Measurements from ENCODE around the gene SLC43A2. TPM values are rescaled to one million over a fixed set of nuclear protein-coding genes. Genes with fewer than 3 reads are reported as not detected.
A peak's percentile ranks its signal among the peaks of the same experiment; 100 is the strongest.

The SLC43A2 gene
- total and polyA plus RNA-seq, 2 of the 13 experiments (the other 11 are each of a cell fraction or from before 2014, with no cell fraction given), result 7.3 to 20.0 TPM

GRCh38 chr17:1590747-1591473 is 37.7 kb downstream of the SLC43A2 start (continued):
- TF ChIP-seq, protein P1, sequence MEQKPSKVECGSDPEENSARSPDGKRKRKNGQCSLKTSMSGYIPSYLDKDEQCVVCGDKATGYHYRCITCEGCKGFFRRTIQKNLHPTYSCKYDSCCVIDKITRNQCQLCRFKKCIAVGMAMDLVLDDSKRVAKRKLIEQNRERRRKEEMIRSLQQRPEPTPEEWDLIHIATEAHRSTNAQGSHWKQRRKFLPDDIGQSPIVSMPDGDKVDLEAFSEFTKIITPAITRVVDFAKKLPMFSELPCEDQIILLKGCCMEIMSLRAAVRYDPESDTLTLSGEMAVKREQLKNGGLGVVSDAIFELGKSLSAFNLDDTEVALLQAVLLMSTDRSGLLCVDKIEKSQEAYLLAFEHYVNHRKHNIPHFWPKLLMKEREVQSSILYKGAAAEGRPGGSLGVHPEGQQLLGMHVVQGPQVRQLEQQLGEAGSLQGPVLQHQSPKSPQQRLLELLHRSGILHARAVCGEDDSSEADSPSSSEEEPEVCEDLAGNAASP (CRISPR knock-in tag; IDR thresholded peaks at IDR 0.05; ENCODE audit: borderline replicate concordance), result no peak

DNA sequence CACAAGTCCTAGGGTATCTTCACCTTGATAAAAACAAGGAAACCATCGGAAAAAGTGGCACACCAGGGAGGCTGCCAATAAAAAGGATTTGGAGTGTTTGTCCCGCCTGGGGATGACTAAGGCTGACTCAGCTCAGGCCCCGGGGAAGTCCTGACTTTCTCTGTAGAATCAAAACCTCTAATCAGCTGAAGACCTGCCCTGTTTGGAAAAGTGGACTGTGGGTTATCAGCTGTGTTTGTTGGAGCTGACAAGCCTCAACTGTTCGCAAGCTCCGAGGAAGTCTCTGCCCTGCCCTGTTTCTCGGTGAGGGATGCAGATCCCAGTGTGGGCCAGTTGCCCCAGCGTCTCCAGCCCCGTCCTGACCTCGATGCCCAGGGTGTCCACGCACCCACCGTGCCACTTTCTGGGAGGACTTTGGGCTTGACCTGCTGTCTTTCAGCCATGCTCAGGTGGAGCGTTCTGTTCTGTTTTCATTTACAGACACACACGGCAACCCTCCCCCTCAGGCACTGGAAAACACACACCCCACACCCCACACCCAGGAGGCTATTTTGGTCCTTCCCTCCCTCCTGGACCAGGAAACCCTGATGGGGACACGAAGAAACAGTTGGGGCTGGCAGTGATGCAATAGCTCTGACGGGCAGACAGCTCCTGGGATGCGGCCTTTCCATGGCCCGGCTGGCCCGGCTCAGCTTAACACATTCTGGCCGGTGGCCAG is 38.4 kb downstream of the SLC43A2 start:
- no TSS peak for BruUV-seq (replicated peaks)
- peak; percentile 90 for DNase-seq (ENCODE audit: low spot score)
- POLR2A ChIA-PET, result interaction anchor here (0.7 to 1.6 kb wide), 8 partner anchors 8 to 126 kb away, joined by 3 to 10 read pairs (median 4); partner anchors contain the start of gene RILP
- TF ChIP-seq HIVEP1 (CRISPR knock-in tag; IDR thresholded peaks at IDR 0.05) (peak; percentile 86), MBNL3 (CRISPR knock-in tag; conservative IDR thresholded peaks at IDR 0.05) (no peak), ZNF558 (CRISPR knock-in tag; IDR thresholded peaks at IDR 0.05; ENCODE audit: borderline replicate concordance) (no peak), ZNF549 (CRISPR knock-in tag; IDR thresholded peaks at IDR 0.05) (peak; percentile 90; the same call in 1 of the 2 replicates), ZBTB20 (CRISPR knock-in tag; IDR thresholded peaks at IDR 0.05; ENCODE audit: borderline replicate concordance, low read depth) (0 out of 2 replicates have a peak, but pooled peaks have one; percentile 36), TEAD3 (CRISPR knock-in tag; optimal IDR thresholded peaks at IDR 0.05; ENCODE audit: borderline replicate concordance) (peak; percentile 28), HOXA3 (CRISPR knock-in tag; IDR thresholded peaks at IDR 0.05) (peak; percentile 42; the same call in 1 of the 2 replicates), MAFK (conservative IDR thresholded peaks at IDR 0.05 in 1 of 2, IDR thresholded peaks at IDR 0.05 in 1 of 2; ENCODE audit: low read length in 2 of 2) (peak; percentile 61 to 88), ZNF331 (CRISPR knock-in tag; IDR thresholded peaks at IDR 0.05) (peak; percentile 39; the same call in 1 of the 2 replicates), ZNF563 (CRISPR knock-in tag; IDR thresholded peaks at IDR 0.05) (no peak)
- TF ChIP-seq, protein P2, sequence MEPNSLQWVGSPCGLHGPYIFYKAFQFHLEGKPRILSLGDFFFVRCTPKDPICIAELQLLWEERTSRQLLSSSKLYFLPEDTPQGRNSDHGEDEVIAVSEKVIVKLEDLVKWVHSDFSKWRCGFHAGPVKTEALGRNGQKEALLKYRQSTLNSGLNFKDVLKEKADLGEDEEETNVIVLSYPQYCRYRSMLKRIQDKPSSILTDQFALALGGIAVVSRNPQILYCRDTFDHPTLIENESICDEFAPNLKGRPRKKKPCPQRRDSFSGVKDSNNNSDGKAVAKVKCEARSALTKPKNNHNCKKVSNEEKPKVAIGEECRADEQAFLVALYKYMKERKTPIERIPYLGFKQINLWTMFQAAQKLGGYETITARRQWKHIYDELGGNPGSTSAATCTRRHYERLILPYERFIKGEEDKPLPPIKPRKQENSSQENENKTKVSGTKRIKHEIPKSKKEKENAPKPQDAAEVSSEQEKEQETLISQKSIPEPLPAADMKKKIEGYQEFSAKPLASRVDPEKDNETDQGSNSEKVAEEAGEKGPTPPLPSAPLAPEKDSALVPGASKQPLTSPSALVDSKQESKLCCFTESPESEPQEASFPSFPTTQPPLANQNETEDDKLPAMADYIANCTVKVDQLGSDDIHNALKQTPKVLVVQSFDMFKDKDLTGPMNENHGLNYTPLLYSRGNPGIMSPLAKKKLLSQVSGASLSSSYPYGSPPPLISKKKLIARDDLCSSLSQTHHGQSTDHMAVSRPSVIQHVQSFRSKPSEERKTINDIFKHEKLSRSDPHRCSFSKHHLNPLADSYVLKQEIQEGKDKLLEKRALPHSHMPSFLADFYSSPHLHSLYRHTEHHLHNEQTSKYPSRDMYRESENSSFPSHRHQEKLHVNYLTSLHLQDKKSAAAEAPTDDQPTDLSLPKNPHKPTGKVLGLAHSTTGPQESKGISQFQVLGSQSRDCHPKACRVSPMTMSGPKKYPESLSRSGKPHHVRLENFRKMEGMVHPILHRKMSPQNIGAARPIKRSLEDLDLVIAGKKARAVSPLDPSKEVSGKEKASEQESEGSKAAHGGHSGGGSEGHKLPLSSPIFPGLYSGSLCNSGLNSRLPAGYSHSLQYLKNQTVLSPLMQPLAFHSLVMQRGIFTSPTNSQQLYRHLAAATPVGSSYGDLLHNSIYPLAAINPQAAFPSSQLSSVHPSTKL (CRISPR knock-in tag; IDR thresholded peaks at IDR 0.05), result peak; percentile 67
- TF ChIP-seq, protein P3, sequence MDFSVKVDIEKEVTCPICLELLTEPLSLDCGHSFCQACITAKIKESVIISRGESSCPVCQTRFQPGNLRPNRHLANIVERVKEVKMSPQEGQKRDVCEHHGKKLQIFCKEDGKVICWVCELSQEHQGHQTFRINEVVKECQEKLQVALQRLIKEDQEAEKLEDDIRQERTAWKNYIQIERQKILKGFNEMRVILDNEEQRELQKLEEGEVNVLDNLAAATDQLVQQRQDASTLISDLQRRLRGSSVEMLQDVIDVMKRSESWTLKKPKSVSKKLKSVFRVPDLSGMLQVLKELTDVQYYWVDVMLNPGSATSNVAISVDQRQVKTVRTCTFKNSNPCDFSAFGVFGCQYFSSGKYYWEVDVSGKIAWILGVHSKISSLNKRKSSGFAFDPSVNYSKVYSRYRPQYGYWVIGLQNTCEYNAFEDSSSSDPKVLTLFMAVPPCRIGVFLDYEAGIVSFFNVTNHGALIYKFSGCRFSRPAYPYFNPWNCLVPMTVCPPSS (IDR thresholded peaks at IDR 0.05), result no peak

More for the DNA sequence above, 38.4 kb downstream of the SLC43A2 start:
- intact Hi-C loops (cut with micrococcal nuclease; ENCODE audit: unreplicated experiment) (loop anchor here (1.0 kb wide), 1 partner anchor 8 kb away; no protein-coding TSS in a partner anchor), in situ Hi-C loops (cut with HindIII; ENCODE audit: extremely low pct_ligation_motif_present, low pct_unique_long_range_greater_than_20kb) (no loop called here)
- no peaks in the 10 kb centered on the region; a peak in 2 of 5 replicates for H3K36me3 ChIP-seq (replicated peaks in 1 of 2; ENCODE audit: control insufficient read depth in 1 of 2, insufficient read depth in 2 of 2, low read length in 2 of 2)
- under 1% methylated on average over 8 of the region's 19 CpGs for WGBS (ENCODE audit: low lambda C conversion rate)
- H3K9ac ChIP-seq (ENCODE audit: insufficient read depth, low read depth, low read length), result peak overlapping the region; percentile 24; the same call in 1 of the 2 replicates
- no peaks in the 10 kb centered on the region for H3K9me3 ChIP-seq (ENCODE audit: low read length)
- CTCF ChIA-PET (ENCODE audit: low intra/inter-chr PET ratio, low total read pairs), result no interaction called here
- no peaks in the 10 kb centered on the region for H4K20me1 ChIP-seq (ENCODE audit: insufficient read depth, low read length)
- ATAC-seq, result peak; percentile 86
- no peaks in the 10 kb centered on the region for H3K27me3 ChIP-seq (ENCODE audit: control insufficient read depth in 1 of 2, insufficient read depth in 2 of 2, low read length in 2 of 2)
- H3K4me2 ChIP-seq (ENCODE audit: low read depth, low read length), result peak overlapping the region; percentile 81
- no peak overlapping the region for H2AFZ ChIP-seq (ENCODE audit: low read length)
- no peaks in the 10 kb centered on the region for H3K79me2 ChIP-seq (ENCODE audit: insufficient read depth, low read length)
- peaks cover 81% of the 10 kb centered on the region for H3K4me1 ChIP-seq (ENCODE audit: insufficient read depth, low read length)
- peak; percentile 93 for FAIRE-seq
- H3K27ac ChIP-seq (ENCODE audit: extremely low read length, insufficient read depth, low read length), result peak overlapping the region; percentile 59
- H3K4me3 ChIP-seq (replicated peaks in 1 of 3; ENCODE audit: insufficient read depth in 1 of 3, low read depth in 2 of 3, low read length in 3 of 3), result peak overlapping the region in 1 of 3 experiments; percentile 38; a peak in 2 of 6 replicates

Data from HepG2 (cell line).